Kidney (tissue), 14 donors: ENCODE results near the gene THAP4. TPM values are rescaled to one million over a fixed set of nuclear protein-coding genes. Genes with fewer than 3 reads are reported as not detected.

ENCODE experiments used
- DNase-seq, 5 donors: peaks; one replicate each; pipeline ENCODE4 v3.0.0-alpha.2; 2013 to 2020
- FAIRE-seq: peaks from 2 replicates; lab custom pipeline; 2012; peaks lifted over from hg19 to GRCh38; lab: Jason Lieb, UNC
- H3K27ac ChIP-seq, 2 donors: one replicate each; pipeline ENCODE4 v1.7.0; 2013; ENCODE audit warnings: low read depth in 2 of 2, low read length in 2 of 2, inconsistent platforms in 1 of 2
- H3K27me3 ChIP-seq: one replicate; pipeline ENCODE4 v1.7.1; 2013; ENCODE audit warnings: low read length, inconsistent platforms; ENCODE audit not compliant: control insufficient read depth, insufficient read depth
- H3K36me3 ChIP-seq, 3 donors: one replicate each; pipeline versions ENCODE4 v1.7.0 to v1.7.1; 2013; ENCODE audit warnings: low read length in 3 of 3, control low read depth in 1 of 3, inconsistent platforms in 1 of 3; ENCODE audit not compliant: insufficient read depth in 3 of 3, control insufficient read depth in 2 of 3
- H3K4me1 ChIP-seq, 3 donors: one replicate each; pipeline versions ENCODE4 v1.7.0 to v1.7.1; 2013; ENCODE audit warnings: low read length in 3 of 3, inconsistent platforms in 1 of 3, low read depth in 1 of 3; ENCODE audit not compliant: control insufficient read depth in 2 of 3, insufficient read depth in 2 of 3
- H3K4me3 ChIP-seq, 3 donors: one replicate each; pipeline versions ENCODE4 v1.7.0 to v1.8.1; 2013; ENCODE audit warnings: low read length in 3 of 3, control low read depth in 1 of 3, inconsistent platforms in 1 of 3
- H3K9ac ChIP-seq, 3 donors: one replicate each; pipeline versions ENCODE4 v1.7.0 to v1.7.1; 2013; ENCODE audit warnings: low read length in 3 of 3, control low read depth in 1 of 3, inconsistent platforms in 1 of 3
- H3K9me3 ChIP-seq, 3 donors: one replicate each; pipeline versions ENCODE4 v1.7.0 to v1.7.1; 2013; ENCODE audit warnings: low read length in 3 of 3, control low read depth in 1 of 3, inconsistent platforms in 1 of 3; ENCODE audit not compliant: control insufficient read depth in 2 of 3, insufficient read depth in 1 of 3
- CTCF ChIP-seq: IDR thresholded peaks from 3 replicates; pipeline ENCODE4 v1.5.1; 2012; ENCODE audit warnings: mild to moderate bottlenecking, moderate library complexity, borderline replicate concordance; ENCODE audit not compliant: insufficient read depth; ENCODE audit errors: extremely low read depth
- intact Hi-C: fragments of 100-400 bp; cut with DNase I; formaldehyde crosslinking; loops from one replicate; pipeline ENCODE4 v1.11.1; 2022
- polyA plus RNA-seq: library from polyadenylated mRNA; stranded (reverse); fragments of 350-450 nt; fragmentation: Illumina TruSeq; extraction: RNeasy Lipid Tissue Mini Kit (QIAGEN cat#74804); gene quantifications from one replicate; pipeline ENCODE4 v1.2.3, GENCODE V29; 2014; ENCODE audit warnings: low read depth, low replicate concordance; ENCODE audit not compliant: insufficient read depth
- total RNA-seq: library from RNA; stranded (reverse); fragmentation: NEBNext Ultra II Directional; extraction: Animal tissue kit (Norgen Biotek cat#: 25700); gene quantifications from one replicate; pipeline ENCODE4 v1.2.1, GENCODE V29; 2021
- donor health status: control.
- donor health status: control.
- donor health status: control.
- donor health status: control.
- donor health status: control.
- donor health status: DM: yes; HTN: yes; CAD: no.
- donor health status: Normal renal cell carcinoma (clear cell type).

Gene THAP4
- total and polyA plus RNA-seq, 2 donors from 2014 or later, result 68.0 to 184 TPM

GRCh38 chr2:241657786-241658254 is 20.9 kb upstream of the THAP4 start:
- no peak overlapping the region for H3K4me3 ChIP-seq
- intact Hi-C loops, result no loop called here
- H3K36me3 ChIP-seq, result peaks cover 2 to 50% (median 29%) of the 10 kb centered on the region in 3 donors
- DNase-seq (no peak), FAIRE-seq (no peak)
- no peak overlapping the region for H3K9ac ChIP-seq
- no peak for TF ChIP-seq CTCF
- no peaks in the 10 kb centered on the region for H3K4me1 ChIP-seq
- no peaks in the 10 kb centered on the region for H3K27me3 ChIP-seq
- H3K9me3 ChIP-seq, result no peaks in the 10 kb centered on the region
- H3K27ac ChIP-seq, result no peak overlapping the region

- H3K36me3 ChIP-seq, result peaks cover 2 to 57% (median 41%) of the 10 kb centered on the region in 3 donors
- no peak for TF ChIP-seq CTCF
- intact Hi-C loops, result no loop called here
- FAIRE-seq (no peak), DNase-seq (no peak)
- no peaks in the 10 kb centered on the region for H3K27me3 ChIP-seq
- H3K4me3 ChIP-seq, result no peak overlapping the region
- H3K4me1 ChIP-seq, result no peaks in the 10 kb centered on the region
- H3K9ac ChIP-seq, result no peak overlapping the region
- no peaks in the 10 kb centered on the region for H3K9me3 ChIP-seq
- H3K27ac ChIP-seq, result no peak overlapping the region
These were observed 19.3 kb upstream of the THAP4 start for GRCh38 chr2:241656190-241656741.

DNA sequence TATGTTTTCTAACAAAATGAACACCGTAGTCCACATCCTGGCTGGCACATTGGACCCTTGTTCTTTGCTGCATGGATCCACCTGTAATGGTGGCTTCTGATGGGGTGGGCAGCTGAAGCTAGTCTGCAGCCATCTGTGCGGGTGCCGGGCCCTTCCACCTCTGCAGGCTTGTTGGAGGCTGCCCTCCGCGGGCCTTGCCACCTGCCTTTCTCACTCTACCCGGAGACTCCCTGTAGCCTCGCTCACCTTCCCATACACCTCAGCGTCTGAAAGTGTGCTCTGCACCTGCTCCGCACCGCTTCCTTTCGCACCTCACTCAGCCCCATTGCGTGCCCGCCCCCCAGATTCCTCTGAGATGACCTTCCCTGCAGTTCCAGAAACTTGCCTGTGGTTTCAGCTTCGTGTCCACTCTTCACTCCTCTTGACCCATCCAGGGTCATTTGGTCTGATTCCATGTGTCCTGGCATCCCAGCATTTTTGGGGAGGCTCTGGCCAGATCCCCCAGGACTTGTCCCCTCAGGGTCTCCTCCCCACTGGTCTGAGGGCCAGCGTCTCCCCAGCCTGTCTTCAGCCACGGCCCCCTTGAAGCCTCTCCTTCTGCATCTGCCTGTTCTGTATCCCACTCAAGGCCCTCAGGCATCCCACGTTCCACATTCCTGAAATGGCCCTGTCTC is 18.7 kb upstream of the THAP4 start:
- no peaks in the 10 kb centered on the region for H3K4me1 ChIP-seq
- H3K27ac ChIP-seq, result no peak overlapping the region
- TF ChIP-seq CTCF, result no peak
- peaks cover 0 to 54% (median 37%) of the 10 kb centered on the region in 3 donors for H3K36me3 ChIP-seq
- FAIRE-seq, result no peak
- H3K4me3 ChIP-seq, result no peak overlapping the region
- no peak overlapping the region for H3K9ac ChIP-seq
- no peaks in the 10 kb centered on the region for H3K27me3 ChIP-seq
- no peak for DNase-seq
- no peaks in the 10 kb centered on the region for H3K9me3 ChIP-seq
- intact Hi-C loops, result no loop called here
